Measurements from ENCODE around the gene SCAMP2.
A peak's percentile ranks its signal among the peaks of the same experiment; 100 is the strongest.

Gene SCAMP2

GRCh38 chr15:74857082-74857655 lies 16.0 kb downstream of the SCAMP2 start:
- Mint-ChIP-seq H3K36me3 (peaks cover 17% of the 10 kb centered on the region), H3K27ac (peak overlapping the region; percentile 92), H3K4me3 (peak overlapping the region; percentile 49), H3K27me3 (no peaks in the 10 kb centered on the region), H3K4me1 (peaks cover 61% of the 10 kb centered on the region), H3K9me3 (no peaks in the 10 kb centered on the region)
- peak; percentile 93 for ATAC-seq

- Mint-ChIP-seq H3K27me3 (no peaks in the 10 kb centered on the region), H3K36me3 (peaks cover 23% of the 10 kb centered on the region), H3K9me3 (no peaks in the 10 kb centered on the region), H3K4me1 (peaks cover 61% of the 10 kb centered on the region), H3K27ac (peak overlapping the region; percentile 92), H3K4me3 (peak overlapping the region; percentile 49)
- ATAC-seq: no peak
Measured at GRCh38 chr15:74856537-74856936, 16.6 kb downstream of the SCAMP2 start.

DNA sequence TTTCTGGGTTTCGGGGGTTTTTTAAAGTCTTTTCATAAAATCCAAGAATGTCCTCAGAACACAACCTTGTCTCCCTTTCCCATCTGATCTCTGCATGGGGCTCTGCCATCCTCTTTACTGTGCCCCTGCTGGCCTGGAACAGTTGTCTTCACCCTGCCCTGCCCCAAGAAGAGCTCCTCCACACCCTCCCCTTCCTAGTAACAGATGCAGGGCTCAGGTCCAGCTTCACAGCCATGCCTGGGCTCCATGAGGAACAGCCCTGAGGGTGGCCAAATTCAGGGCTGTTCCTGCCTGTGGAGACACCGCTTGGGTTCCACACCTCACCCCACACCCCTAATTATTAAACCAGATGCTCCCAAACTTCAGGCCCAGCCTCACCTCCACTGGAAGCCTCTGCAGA lies 17.3 kb downstream of the SCAMP2 start:
- peaks cover 61% of the 10 kb centered on the region for H3K4me1 Mint-ChIP-seq
- H3K27ac Mint-ChIP-seq: peak overlapping the region; percentile 92
- H3K4me3 Mint-ChIP-seq: peak overlapping the region; percentile 55
- H3K9me3 Mint-ChIP-seq: no peaks in the 10 kb centered on the region
- ATAC-seq: no peak
- H3K36me3 Mint-ChIP-seq: peaks cover 30% of the 10 kb centered on the region
- no peaks in the 10 kb centered on the region for H3K27me3 Mint-ChIP-seq

DNA sequence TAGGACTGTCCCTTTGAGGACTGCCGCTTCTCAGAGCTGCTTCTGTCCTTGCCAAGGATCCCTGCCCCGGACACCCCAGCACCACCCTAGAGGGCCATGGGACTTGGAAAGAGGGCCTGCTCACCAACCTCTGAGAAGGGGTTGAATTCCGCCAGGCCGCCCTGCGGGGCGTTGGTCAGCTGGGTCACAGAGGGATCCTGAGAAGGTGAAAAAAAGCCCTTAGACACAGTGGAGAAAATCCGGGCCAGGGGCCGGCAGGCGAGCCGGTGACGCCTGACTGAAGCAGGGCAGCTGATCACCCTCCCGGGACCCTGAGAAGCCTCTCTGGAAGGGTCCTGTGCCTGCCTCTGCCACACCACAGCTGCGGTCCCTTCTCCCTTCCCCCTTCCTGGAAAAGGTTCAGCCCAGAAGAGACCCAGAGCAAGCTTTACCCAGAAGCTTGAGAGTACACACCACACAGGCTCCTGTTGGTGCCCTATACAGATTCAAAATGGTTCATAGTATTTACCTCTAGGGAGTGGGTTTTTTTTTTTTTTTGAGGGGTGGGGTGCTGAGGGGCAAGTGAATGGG lies 18.6 kb downstream of the SCAMP2 start:
- Mint-ChIP-seq H3K27ac (peak overlapping the region; percentile 23), H3K9me3 (no peaks in the 10 kb centered on the region), H3K4me3 (no peak overlapping the region), H3K27me3 (no peaks in the 10 kb centered on the region), H3K4me1 (peaks cover 62% of the 10 kb centered on the region), H3K36me3 (peaks cover 41% of the 10 kb centered on the region)
- ATAC-seq: no peak

DNA sequence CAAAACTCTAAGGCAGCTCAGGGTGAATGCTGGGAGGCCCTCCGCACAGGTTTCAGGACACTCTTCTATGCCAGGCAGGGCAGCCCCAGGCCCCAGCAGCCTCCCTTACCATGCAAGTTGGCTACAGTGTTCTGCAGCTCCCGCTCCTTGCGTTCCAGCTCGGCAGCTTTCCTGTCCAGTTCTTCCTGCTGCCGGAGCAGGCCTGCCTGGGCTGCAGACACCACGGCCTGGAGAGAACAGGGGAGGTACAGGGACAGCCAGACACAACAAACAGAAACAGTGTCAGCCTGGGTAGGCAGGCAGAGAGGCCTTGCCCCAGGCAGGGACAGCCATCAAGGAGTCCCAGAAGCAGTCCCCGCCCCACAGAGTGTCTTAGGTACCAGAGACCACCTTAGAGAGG lies 21.2 kb downstream of the SCAMP2 start:
- ATAC-seq: no peak
- H3K27ac Mint-ChIP-seq: peak overlapping the region; percentile 65
- H3K4me3 Mint-ChIP-seq: no peak overlapping the region
- no peaks in the 10 kb centered on the region for H3K9me3 Mint-ChIP-seq
- peaks cover 54% of the 10 kb centered on the region for H3K36me3 Mint-ChIP-seq
- H3K27me3 Mint-ChIP-seq: no peaks in the 10 kb centered on the region
- H3K4me1 Mint-ChIP-seq: peaks cover 52% of the 10 kb centered on the region

GRCh38 chr15:74850393-74850792 lies 22.8 kb downstream of the SCAMP2 start:
- Mint-ChIP-seq H3K4me1 (peaks cover 45% of the 10 kb centered on the region), H3K27ac (no peak overlapping the region), H3K4me3 (no peak overlapping the region), H3K9me3 (no peaks in the 10 kb centered on the region), H3K27me3 (no peaks in the 10 kb centered on the region), H3K36me3 (peaks cover 54% of the 10 kb centered on the region)
- ATAC-seq: no peak

- no peaks in the 10 kb centered on the region for H3K9me3 Mint-ChIP-seq
- no peak for ATAC-seq
- peaks cover 58% of the 10 kb centered on the region for H3K4me1 Mint-ChIP-seq
- H3K36me3 Mint-ChIP-seq: peaks cover 46% of the 10 kb centered on the region
- H3K27me3 Mint-ChIP-seq: no peaks in the 10 kb centered on the region
- H3K27ac Mint-ChIP-seq: peak overlapping the region; percentile 54
- no peak overlapping the region for H3K4me3 Mint-ChIP-seq
Measured at GRCh38 chr15:74847432-74847831, 25.7 kb downstream of the SCAMP2 start.

DNA sequence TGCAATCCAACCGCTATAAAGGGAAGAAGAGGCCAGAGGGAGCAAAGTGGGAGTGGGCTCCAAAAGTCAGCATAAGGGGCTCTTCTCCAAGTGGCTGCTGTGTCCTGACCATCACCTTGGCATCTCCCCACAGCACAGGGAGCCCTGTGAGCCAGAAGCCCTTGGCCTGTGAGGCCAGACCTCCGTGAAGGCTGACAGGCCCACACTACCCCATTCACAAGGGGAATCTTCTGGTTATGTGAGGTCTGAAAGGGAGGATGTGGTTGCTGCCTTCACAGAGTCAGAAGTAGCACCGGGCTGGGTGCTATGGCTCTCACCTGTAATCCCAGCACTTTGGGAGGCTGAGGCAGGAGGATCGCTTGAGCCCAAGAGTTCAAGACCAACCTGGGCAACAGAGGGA lies 27.6 kb downstream of the SCAMP2 start:
- no peak for ATAC-seq
- Mint-ChIP-seq H3K4me3 (no peak overlapping the region), H3K9me3 (no peaks in the 10 kb centered on the region), H3K27me3 (no peaks in the 10 kb centered on the region), H3K27ac (peak overlapping the region; percentile 90), H3K36me3 (peaks cover 32% of the 10 kb centered on the region), H3K4me1 (peaks cover 71% of the 10 kb centered on the region)

DNA sequence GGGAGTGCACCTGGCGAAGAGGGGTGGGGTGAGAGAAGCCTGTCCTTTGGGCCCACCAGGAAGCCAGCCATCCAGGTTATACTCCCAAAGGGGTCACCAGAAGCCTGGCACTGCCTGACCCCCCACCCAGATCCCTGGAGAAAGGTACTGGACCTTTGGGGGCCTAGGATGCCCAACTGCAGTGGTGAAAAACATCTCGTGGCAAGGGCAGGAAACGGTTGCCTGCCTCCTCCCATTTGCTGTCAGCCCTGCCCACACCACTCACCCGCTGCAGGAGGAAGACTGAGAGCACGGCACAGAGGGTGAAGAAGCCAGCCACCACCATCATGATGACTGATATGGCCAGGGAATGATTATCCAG lies 28.0 kb downstream of the SCAMP2 start:
- Mint-ChIP-seq H3K36me3 (peaks cover 28% of the 10 kb centered on the region), H3K4me3 (no peak overlapping the region), H3K27ac (peak overlapping the region; percentile 90), H3K27me3 (no peaks in the 10 kb centered on the region), H3K4me1 (peaks cover 71% of the 10 kb centered on the region), H3K9me3 (no peaks in the 10 kb centered on the region)
- ATAC-seq: peak; percentile 35

DNA sequence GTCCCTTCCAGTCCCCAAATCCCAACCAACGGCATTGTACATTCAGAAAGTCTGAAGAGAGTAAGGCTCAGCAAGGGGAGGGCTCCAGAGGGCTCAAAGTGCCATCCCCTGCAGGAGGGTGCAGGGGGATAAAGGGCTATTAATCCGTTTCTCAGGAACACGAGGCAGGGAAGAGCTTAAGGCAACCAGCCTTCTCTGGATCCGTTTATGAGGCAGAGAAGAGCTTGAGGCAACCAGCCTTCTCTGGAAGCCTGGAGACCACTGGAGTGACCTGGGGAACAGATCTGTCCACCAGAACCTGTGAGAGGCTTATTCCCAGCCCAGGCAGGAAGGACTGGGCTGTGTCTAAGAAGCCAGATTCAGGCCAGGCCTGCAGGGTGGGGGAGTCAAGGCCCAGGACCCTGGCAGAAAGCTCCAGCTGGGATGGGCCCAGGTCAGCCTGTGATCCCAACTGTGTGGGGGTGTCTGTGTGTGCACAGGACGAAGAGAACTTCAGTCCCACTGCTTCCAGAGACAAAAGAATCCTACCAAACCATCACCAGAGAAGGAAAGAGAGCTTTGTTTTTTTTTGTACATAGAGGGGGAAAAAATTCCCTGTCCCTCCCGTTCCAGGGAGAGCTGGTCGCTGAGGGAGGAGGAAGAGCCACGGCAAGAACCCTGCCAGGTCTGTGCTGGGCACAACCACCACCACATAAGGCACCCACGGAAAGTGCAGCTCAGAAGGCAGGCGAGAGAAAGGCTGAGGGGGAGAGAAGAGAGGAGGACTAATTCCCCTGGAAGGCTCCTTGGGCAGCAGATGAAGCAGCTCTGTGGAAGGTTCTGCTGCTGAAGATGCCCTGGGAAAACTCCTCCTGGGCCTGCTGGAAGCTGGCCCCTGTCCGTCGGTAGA lies 28.6 kb downstream of the SCAMP2 start:
- no peaks in the 10 kb centered on the region for H3K27me3 Mint-ChIP-seq
- H3K4me1 Mint-ChIP-seq: peaks cover 65% of the 10 kb centered on the region

DNA sequence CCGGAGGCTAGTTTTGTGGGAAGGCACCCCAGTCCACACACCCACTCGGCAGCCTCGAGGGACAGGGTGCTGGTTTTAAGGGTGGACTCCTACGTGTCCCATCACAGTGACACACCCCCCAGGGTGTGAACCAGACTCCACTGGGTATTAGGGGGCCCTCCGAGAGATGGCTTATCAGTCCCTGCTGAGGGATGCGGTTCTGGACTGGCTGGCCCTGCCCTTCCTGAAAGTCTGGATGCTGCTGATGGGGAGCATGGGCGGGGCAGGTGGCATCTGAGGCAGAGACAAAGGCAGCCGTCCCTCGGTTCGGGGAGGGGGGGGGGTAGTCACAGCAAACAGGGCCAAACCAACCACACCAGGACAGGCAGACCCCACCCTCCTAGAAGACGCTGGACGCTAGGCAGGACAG lies 29.3 kb downstream of the SCAMP2 start:
- H3K27me3 Mint-ChIP-seq: no peaks in the 10 kb centered on the region
- peaks cover 23% of the 10 kb centered on the region for H3K36me3 Mint-ChIP-seq
- H3K27ac Mint-ChIP-seq: peak overlapping the region; percentile 90
- H3K9me3 Mint-ChIP-seq: no peaks in the 10 kb centered on the region
- ATAC-seq: no peak
- H3K4me1 Mint-ChIP-seq: peaks cover 66% of the 10 kb centered on the region
- peak overlapping the region; percentile 76 for H3K4me3 Mint-ChIP-seq

More for the DNA sequence above, 28.6 kb downstream of the SCAMP2 start:
- H3K4me3 Mint-ChIP-seq: peak overlapping the region; percentile 76
- ATAC-seq: no peak
- peaks cover 23% of the 10 kb centered on the region for H3K36me3 Mint-ChIP-seq
- peak overlapping the region; percentile 90 for H3K27ac Mint-ChIP-seq
- H3K9me3 Mint-ChIP-seq: no peaks in the 10 kb centered on the region

DNA sequence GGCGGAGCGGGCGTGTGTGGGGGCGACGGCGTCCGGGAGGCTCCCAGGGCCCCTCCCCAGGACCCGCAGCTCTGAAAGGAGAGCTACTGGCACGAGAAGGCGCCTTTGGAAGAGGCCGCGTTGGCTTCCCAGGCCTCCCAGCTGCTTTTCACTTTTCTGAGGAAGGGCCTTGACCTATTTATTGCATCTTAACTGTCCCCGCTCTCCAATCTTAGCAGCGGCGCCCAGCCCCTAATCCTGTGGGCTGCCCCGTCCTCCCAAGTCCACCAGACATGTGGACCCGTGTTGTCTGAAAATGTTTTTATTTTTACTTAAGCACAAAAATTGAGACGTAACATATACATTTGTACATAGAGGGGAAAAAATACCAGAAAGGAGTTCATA lies 29.7 kb downstream of the SCAMP2 start:
- no peaks in the 10 kb centered on the region for H3K9me3 Mint-ChIP-seq
- H3K36me3 Mint-ChIP-seq: peaks cover 21% of the 10 kb centered on the region
- no peaks in the 10 kb centered on the region for H3K27me3 Mint-ChIP-seq
- ATAC-seq: no peak
- peak overlapping the region; percentile 90 for H3K27ac Mint-ChIP-seq
- H3K4me3 Mint-ChIP-seq: peak overlapping the region; percentile 93
- peaks cover 68% of the 10 kb centered on the region for H3K4me1 Mint-ChIP-seq

GRCh38 chr15:74842581-74843444 lies 30.4 kb downstream of the SCAMP2 start, which contains the start of gene ULK3:
TSS of gene ULK3 (minus strand) at chr15:74843156. CDS start at chr15:74843105, 51 bp downstream.
- Mint-ChIP-seq H3K27ac (peak within 1 kb of the TSS; percentile 90), H3K4me1 (peaks cover 62% of the 10 kb centered on the region), H3K9me3 (no peaks in the 10 kb centered on the region), H3K36me3 (peaks cover 15% of the 10 kb centered on the region), H3K27me3 (no peaks in the 10 kb centered on the region), H3K4me3 (peak within 1 kb of the TSS; percentile 93)
- peak; percentile 93 for ATAC-seq

DNA sequence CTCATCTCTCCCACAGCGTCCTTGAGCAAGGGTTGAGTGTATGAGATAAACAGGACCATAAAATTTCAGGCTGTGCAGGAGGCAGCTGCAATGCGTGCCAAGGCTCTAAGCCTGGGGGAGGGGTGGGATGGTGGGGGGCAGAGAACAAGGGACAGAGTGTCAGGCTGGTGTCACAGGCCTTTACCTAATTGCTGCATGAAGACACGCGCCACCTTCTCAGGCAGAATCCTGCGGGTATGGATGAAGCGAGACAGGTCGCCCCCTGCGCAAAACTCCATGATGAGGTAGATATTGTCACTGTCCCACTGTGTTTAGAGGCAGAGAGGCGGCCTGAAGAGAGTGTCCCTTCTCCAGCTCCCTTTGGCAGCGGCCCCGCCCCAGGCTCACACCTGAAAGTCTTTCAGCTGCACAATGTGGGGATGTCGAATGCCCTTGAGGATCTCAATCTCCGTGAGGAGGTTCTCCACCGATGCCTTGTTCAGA lies 31.2 kb downstream of the SCAMP2 start:
- no peaks in the 10 kb centered on the region for H3K27me3 Mint-ChIP-seq
- peak overlapping the region; percentile 90 for H3K27ac Mint-ChIP-seq
- H3K4me1 Mint-ChIP-seq: peaks cover 56% of the 10 kb centered on the region

More for the DNA sequence above, 31.2 kb downstream of the SCAMP2 start:
- H3K4me3 Mint-ChIP-seq: peak overlapping the region; percentile 93
- ATAC-seq: no peak
- peaks cover 17% of the 10 kb centered on the region for H3K36me3 Mint-ChIP-seq
- H3K9me3 Mint-ChIP-seq: no peaks in the 10 kb centered on the region
